ENCODE data around the gene MMD2.

DNA sequence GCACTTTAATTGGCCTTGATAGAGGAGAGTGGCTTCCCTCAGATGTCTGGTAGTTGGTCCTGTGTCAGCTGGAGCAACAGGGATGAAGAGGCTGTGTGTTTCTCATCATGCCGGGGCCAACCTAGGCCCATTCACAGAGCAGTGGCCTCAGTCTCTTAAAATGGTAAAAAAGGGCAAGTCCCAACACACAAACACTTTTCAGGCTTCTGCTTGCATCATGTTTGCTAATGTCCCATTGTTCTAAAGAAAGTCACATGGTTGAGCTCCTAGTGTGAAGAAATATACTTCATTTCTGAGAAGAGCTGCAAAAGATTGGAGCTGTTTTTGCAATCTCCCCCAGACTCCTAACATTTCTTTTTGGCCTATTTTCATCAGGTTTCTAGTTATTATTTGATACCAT, 46.1 kb upstream of the MMD2 start:
- TF ChIP-seq, protein P1, sequence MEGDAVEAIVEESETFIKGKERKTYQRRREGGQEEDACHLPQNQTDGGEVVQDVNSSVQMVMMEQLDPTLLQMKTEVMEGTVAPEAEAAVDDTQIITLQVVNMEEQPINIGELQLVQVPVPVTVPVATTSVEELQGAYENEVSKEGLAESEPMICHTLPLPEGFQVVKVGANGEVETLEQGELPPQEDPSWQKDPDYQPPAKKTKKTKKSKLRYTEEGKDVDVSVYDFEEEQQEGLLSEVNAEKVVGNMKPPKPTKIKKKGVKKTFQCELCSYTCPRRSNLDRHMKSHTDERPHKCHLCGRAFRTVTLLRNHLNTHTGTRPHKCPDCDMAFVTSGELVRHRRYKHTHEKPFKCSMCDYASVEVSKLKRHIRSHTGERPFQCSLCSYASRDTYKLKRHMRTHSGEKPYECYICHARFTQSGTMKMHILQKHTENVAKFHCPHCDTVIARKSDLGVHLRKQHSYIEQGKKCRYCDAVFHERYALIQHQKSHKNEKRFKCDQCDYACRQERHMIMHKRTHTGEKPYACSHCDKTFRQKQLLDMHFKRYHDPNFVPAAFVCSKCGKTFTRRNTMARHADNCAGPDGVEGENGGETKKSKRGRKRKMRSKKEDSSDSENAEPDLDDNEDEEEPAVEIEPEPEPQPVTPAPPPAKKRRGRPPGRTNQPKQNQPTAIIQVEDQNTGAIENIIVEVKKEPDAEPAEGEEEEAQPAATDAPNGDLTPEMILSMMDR (conservative IDR thresholded peaks at IDR 0.05) = no peak
- TF ChIP-seq ZFX (IDR thresholded peaks at IDR 0.05) = no peak
